Left colon (tissue), 2 donors: ENCODE data around the gene DMXL1. TPM values are rescaled to one million over a fixed set of nuclear protein-coding genes. Genes with fewer than 3 reads are reported as not detected.
A peak's percentile ranks its signal among the peaks of the same experiment; 100 is the strongest.
"Not testable (repeated sequence)": the region's sequence is repeated elsewhere in the genome, so short reads cannot be mapped to it uniquely, and the experiment has no call there.

Experiments used
- ATAC-seq: fragments of 200-7000 bp; cut with Tn5 transposase; one replicate; pipeline ENCODE4 v1.9.1; 2020; ENCODE audit warnings: mild to moderate bottlenecking, moderate library complexity
- DNase-seq, 2 donors: peaks; one replicate each; pipeline ENCODE4 v3.0.0-alpha.2; 2020
- intact Hi-C, 2 donors: fragments of 100-400 bp; cut with DNase I in 1 of 2; cut with micrococcal nuclease in 1 of 2; formaldehyde crosslinking; loops; one replicate each; pipeline versions ENCODE4 v1.11.2 to v1.14.0; 2022; cut with DNase I, micrococcal nuclease
- total RNA-seq, 2 donors: library from RNA; stranded (reverse); fragmentation: NEBNext Ultra II Directional; extraction: Animal tissue kit (Norgen Biotek cat#: 25700); gene quantifications; one replicate each; pipeline ENCODE4 v1.2.1, GENCODE V29; 2021
- donor health status: DM: no; HTN: no; CAD: no.
- donor health status: DM: yes; HTN: yes; CAD: no.

Gene DMXL1
- total RNA-seq, 2 donors from 2014 or later = 48.0 to 49.6 TPM

DNA sequence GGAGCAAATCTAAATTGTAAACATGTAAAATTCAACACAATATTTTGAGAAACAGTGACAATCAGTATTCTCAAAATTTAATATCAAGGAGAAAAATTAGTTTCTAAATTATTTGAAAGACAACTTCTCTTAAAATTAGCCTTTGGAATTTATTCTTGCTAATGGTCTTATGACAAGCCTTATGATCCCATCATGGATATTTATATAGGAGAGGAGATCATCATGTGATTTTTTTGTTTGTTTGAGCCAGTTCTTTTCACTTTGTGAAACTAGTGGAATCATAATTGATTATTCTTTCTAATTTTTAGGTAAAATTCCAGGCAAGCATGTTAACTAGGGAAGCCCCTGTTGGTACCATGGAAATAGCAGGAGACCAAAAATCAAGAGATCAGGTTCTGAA, 24.7 kb downstream of the DMXL1 start:
- intact Hi-C loops = no loop called here
- DNase-seq = no peak
- no peak for ATAC-seq

DNA sequence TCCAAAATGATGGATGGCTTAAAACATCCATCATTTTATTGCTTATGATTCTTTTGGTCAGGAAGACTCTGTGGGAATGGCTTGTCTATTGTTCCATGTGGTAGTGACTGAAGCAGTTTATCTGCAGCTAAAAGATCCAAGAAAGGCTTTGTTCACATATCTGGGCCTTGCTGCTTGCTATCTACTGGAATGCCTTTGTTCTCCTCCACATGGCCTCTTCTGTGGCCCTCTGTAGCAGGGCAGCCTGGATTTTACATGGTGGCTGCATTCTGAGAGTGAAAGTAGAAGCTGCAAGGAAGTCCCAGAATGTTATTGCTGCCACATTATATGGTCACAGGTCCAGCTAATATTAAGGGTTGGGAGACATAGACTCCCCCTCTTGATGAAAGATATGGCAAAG, 35.1 kb downstream of the DMXL1 start:
- intact Hi-C loops = no loop called here
- no peak for DNase-seq
- no peak for ATAC-seq

DNA sequence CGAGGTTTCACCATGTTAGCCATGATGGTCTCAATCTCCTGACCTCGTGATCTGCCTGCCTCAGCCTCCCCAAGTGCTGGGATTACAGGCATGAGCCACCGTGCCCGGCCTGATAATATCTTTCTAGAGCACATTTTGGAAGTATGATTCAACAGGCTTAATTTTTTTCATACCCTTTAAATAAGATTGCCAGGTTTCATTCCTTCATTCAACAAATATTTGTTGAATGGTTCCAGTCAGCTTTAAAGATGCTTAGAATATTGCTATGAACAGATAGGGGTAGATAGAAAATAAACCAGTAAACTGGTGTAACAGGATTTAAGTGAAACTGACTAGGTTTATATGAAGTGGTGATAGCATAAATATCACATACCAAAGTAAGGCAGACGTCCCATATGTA, 41.3 kb downstream of the DMXL1 start:
- intact Hi-C loops = no loop called here
- ATAC-seq = no peak
- DNase-seq = no peak

DNA sequence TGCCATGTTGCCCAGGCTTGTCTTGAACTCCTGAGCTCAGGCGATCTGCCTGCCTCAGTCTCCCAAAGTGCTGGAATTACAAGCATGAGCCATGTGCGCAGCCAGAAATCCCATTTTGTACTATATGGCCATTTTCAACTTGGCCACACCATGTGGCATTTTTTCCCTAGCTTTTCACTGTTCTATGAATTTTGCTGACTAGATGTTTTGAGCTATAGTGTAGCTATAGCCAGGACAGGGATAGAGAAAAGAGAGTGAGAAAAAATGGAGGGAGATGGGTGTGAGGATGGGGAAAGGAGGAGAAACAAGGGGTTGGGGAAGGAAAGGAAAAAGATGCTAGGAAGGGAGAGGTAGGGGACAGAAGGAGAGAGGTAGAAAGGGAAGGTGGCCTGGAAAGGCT, 46.4 kb downstream of the DMXL1 start:
- intact Hi-C loops = no loop called here
- DNase-seq (no peak), ATAC-seq (no peak)

DNA sequence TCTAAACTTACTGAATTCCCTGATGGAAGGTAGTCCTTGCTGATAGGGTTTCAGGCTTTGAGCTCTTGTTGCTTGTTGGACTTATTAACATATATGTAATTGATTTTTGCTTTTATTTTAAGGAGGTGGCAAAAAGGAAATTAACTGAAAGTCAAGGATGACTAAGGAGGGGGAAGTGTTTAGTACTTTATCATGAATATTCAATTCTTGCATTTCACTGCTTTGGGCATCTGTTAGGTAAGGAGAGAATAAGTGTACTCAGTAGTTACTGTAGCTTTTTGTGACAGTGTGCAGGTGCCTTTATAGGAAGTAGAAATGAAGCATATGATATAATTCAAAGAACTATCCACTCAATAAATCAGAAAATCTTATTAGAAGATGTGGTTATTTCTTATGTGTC, 47.1 kb downstream of the DMXL1 start:
- intact Hi-C loops = no loop called here
- DNase-seq = no peak
- no peak for ATAC-seq

DNA sequence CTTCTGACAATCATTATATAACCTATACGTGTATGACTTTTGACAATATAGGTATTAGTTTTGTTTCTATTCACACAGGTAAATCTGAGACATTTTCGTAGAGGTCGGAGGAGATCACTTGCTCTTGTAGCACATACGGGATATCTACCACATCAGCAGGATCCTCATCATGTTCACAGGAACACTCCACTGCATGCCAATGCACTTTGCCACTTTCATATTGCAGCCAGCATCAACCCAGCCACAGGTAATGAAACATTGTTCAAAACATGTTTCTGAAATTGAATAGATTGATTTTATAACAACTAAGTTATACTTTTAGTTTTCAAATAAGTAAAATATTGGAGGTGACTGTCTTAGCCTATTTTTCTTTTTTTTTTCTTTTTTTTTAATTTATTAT, 50.0 kb downstream of the DMXL1 start:
- intact Hi-C loops = no loop called here
- ATAC-seq (no peak), DNase-seq (no peak)

DNA sequence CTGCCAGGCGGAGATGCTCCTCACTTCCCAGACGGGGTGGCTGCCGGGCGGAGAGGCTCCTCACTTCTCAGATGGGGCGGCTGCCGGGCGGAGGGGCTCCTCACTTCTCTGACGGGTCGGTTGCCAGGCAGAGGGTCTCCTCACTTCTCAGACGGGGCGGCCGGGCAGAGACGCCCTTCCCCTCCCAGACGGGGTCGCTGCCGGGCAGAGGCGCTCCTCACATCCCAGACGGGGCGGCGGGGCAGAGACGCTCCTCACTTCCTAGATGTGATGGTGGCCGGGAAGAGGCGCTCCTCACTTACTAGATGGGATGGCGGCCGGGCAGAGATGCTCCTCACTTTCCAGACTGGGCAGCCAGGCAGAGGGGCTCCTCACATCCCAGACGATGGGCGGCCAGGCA, 51.6 kb downstream of the DMXL1 start:
- ATAC-seq, DNase-seq, intact Hi-C loops: not testable (repeated sequence)

DNA sequence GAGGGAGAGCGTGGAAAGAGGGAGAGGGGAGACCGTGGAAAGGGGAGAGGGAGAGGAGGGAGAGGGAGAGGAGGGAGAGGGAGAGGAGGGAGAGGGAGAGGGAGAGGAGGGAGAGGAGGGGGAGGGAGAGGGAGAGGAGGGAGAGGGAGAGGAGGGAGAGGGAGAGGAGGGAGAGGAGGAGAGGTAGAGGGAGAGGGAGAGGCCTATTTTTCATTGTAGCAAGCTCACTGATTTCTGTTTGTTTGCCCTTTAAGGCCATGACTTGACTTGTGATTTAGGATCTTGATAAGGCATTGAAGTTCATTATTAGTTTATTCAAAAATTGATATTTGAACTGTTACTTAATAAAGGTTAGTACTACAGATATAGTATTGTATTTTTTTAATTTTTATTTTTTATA, 52.4 kb downstream of the DMXL1 start:
- no peak for ATAC-seq
- intact Hi-C loops = no loop called here
- DNase-seq = no peak

DNA sequence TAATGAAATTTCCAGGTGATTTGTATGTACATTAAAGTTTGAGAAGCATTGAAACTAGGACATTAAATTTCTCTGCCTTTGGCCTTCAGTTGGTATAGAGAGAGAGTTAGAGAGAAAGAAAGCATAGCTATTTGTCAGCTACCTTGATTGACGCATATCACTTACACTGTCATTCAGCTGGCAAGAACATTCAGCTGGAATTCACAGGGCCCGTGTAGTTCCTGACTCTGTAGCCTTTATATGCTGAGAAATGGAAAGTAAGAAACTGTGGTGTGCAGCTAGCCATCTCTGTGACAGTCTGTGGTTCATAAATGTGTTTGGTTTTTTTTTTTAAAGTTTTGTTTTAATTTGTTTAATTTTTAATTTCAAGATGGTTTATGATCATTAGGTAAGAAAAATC, 58.9 kb downstream of the DMXL1 start:
- no peak for ATAC-seq

DNA sequence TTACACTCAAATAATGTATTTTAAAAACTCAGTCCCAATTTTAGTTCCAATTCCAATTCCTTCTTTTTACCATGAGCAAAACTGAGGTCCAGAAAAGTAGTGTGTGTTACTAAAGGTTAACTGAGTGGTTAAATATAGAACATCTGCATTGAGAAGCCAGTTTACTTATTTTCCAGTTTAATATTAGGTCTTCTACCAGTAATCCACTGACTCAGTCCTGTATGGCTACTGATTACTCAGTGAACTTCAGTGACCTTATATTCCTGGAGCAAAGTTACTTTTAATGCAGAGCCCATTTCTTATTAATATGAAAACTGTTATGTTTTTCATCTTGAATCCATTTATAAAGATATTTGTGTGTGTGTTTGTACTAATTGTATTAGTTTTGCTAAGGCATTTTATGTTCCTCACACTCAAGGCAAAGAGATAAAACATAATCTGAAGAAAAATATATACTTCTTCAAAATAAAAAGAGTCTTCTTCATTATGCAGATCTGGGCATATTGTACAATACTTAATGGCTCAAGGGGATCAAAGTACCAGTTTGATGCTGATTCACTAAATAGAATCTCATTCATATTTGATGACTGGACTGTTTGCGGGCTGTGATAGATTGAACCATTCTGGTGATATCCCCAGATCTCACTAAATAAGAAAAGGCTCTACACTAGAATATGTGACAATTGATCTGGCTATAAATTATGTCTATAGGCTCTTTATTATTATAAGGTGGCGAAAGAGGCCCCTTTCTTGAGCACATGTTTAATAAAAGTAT, 60.8 kb downstream of the DMXL1 start:
- intact Hi-C loops = no loop called here
- DNase-seq (no peak), ATAC-seq (no peak)

More for the DNA sequence above, 58.9 kb downstream of the DMXL1 start:
- intact Hi-C loops = no loop called here
- DNase-seq = no peak

DNA sequence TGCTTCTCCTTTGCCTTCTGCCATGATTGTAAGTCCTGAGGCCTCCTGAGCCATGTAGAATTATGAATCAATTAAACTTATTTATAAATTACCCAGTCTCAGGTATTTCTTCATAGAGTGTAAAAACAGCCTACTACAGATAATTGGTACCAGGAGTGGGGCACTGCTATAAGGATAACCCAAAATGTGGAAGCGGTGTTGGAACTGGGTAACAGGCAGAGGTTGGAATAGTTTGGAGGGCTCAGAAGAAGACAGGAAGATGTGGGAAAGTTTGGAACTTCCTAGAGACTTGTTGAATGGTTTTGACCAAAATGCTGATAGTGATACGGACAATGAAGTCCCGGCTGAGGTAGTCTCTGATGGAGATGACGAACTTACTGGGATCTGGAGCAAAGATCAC, 64.9 kb downstream of the DMXL1 start:
- intact Hi-C loops, DNase-seq, ATAC-seq: not testable (repeated sequence)

DNA sequence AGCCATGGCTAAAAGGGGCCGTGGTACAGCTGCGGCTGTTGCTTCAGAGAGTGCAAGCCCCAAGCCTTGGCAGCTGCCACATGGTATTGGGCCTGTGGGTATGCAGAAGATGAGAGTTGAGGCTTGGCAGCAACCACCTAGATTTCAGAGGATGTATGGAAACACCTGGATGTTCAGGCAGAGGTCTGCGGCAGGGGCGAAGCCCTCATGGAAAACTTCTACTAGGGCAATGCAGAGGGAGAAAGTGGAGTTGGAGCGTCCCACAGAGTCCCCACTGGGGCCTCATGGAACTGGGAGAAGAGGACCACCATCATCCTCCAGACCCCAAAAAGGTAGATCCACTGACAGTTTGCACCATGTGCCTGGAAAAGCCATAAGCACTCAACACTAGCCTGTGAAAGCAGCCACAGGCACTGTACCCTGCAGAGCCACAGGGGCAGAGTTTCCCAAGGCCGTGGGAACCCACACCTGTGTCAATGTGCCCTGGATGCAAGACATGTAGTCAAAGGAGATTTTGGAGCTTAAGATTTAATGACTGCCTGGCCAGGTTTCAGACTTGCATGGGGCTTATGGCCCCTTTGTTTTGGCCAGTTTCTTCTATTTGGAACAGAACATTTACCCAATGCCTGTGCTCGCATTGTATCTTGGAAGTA, 65.9 kb downstream of the DMXL1 start:
- ATAC-seq = no peak
- intact Hi-C loops = no loop called here
- DNase-seq = no peak

DNA sequence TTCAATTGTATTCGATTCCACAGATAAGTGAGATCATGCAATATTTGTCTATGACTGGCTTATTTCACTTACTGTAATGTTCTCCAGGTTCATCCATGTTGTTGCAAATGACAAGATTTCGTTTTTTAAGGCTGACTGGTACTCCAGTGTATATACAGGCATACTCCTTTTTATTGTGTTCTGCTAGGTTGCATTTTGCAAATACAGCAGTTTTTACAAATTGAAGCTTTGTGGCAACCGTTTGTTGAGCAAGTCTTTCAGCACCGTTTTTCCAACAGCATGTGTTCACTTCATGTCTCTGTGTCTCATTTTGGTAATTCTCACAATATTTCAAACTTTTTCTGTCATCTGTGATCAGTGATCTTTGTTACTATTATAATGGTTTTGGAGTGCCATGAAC, 82.7 kb downstream of the DMXL1 start:
- ATAC-seq = no peak
- no peak for DNase-seq
- intact Hi-C loops = no loop called here

DNA sequence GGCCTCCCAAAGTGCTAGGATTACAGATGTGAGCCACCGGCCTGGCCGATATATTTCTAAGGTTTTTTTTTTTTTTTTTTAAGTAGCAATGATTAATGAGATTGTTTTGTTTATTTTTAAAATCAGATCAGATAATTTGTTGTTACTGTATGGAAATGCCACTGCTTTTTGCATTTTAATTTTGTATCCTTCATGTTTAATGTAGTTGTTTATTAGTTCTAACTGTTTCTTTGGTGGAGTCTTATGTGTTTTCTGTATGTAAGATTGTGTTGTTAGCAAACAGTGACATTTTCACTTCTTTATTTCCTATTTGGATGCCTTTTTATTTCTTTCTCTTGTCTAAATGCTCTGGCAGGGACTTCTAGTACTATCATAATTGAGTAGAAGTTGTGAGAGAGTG, 87.3 kb downstream of the DMXL1 start:
- no peak for DNase-seq
- no peak for ATAC-seq
- intact Hi-C loops = no loop called here

DNA sequence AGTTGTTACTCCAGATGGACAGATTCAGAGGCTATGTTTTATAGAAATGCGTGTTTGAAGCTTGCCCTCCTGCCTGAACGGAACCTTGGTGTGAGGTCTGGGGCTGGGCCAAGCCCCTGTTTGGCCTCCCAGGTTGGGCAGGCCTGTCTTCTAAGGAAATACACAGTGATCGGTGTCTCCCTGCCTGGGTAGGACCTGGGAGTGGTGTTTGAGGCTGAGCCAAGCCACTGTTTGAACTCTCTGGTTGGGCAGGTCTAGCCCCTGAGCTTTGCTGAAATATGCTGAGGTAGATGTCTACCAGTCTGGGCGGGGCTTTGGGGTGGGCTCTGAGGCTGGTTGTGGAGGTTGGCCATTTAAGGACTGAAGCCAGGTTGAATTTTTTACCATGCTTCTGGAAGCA, 90.5 kb downstream of the DMXL1 start:
- intact Hi-C loops = no loop called here
- ATAC-seq = peak; percentile 52
- DNase-seq = no peak

DNA sequence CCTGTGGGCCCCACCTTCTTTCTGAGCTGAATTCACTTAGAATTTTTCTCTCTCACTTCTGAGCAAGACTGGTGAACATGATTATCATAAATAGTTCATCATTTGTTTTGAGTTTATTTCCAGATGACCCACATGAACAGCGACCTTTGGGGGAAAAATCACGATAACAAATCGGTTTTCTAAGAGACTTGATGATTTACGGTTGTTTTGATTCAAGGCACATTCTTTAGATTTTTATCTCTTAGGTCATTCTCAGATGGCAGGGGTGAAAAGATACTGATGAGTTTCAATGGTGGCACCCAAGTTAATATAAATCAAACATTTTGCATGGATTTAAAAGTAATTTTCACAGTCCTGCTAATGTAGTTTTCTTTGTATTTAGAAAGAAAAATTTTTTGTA, 95.1 kb downstream of the DMXL1 start:
- ATAC-seq = no peak
- intact Hi-C loops = no loop called here
- DNase-seq = no peak

DNA sequence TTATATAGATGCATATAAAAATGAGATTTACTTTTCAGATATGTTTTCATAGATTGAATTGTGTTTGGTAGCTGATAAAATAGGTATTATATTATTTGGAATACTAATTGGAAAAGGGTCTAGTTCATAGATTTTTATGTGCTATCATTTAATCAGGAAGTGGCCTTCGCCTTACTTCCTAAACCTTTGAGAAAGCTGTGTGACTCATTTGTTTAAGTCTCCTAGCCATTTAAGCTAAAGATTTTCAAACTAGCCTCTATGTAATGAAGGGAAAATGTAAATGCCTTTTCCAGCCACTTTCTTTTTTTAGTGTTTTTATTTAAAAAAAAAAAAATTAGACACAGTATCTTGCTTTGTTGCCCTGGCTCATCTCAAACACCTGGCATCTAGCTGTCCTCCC, 97.5 kb downstream of the DMXL1 start:
- DNase-seq = no peak
- ATAC-seq = no peak
- intact Hi-C loops = no loop called here

DNA sequence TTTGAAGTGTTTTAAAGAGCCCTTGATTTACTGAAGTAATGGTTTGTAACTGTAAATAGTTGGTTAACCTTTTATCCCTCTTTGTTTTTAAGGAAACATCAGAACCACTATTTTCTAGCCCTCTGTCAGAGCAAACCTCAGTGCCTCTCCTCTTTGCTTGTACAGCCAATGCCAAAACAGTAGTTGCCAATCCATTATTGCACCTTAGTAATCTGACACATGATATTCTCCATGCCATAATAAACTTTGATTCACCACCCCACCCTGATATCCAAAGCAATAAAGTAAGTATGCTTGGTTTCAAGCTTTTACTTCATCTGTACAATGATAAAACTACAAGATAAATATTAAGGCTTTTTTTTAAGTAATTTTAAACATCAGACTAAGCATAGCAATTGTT, 100.8 kb downstream of the DMXL1 start:
- ATAC-seq (peak; percentile 93), DNase-seq (no peak)
- intact Hi-C loops = no loop called here

DNA sequence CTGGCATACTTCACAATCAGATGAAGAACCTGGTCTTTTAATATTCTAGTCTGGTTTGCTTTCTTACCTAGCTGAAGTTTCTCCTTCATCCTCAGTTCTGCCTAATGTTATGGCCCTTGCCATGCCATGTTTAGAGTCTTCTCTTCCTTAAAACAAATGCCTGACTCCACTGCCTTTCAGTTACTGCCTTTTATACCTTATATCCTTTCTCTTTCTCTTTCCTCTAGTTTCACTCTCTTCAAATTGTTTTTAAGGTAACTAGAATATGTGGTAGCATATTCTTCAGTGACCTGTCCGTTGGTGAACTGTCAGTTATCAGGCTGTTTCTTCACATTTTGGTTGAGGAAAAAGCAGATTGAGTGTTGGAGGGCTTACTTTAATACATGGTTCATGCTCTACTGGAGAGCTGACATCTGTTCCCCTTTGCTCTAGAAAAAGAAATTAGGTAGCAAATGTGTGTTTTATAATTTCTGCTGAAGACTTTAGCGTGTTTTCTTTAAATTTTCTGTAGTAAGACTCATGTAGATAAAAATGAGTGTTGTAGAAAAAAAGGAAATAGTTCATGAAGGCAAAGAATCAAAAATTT, 103.8 kb downstream of the DMXL1 start:
- intact Hi-C loops = no loop called here
- DNase-seq (no peak), ATAC-seq (no peak)

DNA sequence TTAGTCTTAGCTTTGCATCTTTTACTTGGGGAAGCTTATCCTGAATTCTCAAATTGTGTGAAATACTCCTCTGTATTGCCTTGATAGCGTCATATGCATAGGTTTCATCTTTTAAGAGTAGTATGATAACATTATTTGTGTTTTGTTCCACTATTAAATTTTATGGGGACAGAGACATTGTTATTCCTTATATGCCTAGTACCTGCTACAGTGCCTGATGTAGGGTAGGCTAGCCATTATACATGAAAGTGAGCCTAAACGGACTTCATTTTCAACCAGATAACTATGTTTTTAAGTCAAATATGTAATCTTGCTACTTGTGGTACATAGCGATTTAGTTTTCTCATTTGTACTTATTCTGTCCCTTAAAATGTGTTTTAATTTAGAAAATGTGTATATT, 105.9 kb downstream of the DMXL1 start:
- intact Hi-C loops = no loop called here
- no peak for DNase-seq
- ATAC-seq = no peak
